NCI-H226 (cell line): ENCODE data around the gene PTGES3L.

Source experiments
- DNase-seq: peaks from one replicate; pipeline ENCODE4 v3.0.0-alpha.2; 2015

The PTGES3L gene

DNA sequence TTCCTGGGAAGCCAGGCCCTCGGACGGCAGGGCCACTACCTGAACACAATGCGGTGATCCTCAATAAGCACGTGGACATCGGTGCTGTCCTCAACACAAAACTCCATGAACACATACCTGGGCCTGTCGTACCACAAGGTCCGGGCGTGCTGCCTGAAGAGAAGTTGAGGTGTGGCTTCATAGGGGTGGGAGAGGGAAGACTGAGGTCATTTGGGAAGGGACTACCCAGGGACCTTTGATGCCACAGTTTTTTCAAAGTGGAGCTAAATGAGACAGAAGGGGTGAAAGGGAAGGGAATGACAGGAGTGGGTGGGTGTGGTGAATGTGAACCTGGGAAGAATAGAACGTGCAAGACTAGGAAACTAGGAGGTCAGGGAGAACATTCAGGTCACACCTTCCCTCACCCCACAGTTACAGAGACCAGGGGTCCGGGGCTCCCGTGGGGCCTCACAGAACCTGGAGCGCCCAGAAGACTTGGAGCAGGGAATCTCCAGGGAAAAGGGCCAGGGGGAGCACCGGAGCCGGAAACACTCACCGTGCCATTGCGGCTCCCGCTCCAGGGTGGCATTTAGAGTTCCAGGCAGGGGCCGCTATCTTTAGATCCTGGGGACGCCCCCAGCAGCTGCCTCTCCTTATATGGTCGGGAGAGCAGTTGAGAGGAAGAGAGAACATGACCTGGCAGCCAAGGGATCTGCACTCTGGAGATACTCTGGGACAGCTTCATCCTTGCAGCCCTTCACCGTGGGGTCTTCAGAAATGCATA, at the start of gene PTGES3L:
Gene PTGES3L (minus strand): TSS at position 570 of the 763 bp plus-strand sequence. CDS start 27 bp downstream, at position 543.
- DNase-seq, result no peak

DNA sequence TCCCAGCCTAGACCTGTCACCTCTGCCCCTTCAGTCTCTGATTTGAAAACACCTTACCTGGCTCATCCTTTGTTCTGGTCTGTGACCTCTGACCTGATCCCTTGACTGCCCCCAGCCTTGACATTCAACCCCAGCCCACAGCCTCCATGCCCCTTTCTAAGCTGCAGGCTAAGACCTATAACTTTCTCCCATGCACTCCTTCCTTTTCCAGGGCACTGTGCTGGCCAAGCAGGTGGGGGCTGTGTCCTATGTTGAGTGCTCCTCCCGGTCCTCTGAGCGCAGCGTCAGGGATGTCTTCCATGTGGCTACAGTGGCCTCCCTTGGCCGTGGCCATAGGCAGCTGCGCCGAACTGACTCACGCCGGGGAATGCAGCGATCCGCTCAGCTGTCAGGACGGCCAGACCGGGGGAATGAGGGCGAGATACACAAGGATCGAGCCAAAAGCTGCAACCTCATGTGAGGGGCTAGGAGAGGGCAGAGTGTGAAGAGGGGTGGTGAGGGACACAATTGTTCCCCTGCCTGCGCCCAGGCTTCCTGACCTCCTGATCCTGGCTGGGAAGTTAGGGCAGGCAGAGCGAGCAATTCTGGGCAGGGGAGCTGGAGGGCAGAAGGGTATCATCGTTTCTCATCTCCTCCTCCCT, 48.5 kb upstream of the PTGES3L start:
- DNase-seq, result no peak

DNA sequence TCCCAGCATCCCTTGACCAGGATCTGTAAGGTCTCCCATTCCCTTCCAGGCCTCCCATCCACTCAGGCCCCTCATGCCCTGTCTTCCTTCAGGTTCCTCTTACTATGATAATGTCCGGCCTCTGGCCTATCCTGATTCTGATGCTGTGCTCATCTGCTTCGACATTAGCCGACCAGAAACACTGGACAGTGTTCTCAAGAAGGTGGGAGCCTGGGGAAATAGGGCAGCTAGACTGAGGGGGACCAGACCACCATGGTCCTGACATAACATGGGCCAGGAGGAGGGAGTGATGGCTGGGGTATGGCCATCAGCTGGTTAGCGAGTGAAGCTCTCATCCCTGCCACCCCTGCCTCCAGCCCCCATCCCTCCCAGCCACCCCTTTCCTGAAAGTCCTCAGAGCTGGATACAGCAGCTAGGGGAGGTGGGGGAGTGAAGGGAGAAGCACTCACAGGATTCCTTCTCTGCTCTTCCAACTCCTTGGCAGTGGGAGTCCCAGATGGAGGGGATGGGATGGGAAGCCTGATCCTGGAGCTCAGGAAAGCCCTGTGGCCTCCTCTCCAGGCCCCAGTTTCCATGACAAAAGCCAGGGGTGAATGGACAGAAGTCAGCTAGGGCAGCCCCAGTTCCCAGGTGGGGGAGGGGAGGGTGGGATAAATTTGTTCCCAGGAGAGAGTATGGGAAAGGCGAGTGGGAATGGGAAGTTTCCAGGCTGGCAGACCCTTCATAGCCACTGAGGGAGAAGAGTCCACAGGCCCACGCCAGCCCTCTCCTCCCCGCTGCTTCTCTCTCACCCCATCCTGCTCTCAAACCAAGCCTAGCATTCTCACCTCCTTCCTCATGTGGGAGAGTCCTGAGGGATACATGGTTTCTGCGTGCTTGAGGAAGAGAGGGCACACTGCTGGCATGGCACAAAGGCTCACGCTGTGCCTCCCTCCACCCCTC, 47.5 kb upstream of the PTGES3L start:
- no peak for DNase-seq

DNA sequence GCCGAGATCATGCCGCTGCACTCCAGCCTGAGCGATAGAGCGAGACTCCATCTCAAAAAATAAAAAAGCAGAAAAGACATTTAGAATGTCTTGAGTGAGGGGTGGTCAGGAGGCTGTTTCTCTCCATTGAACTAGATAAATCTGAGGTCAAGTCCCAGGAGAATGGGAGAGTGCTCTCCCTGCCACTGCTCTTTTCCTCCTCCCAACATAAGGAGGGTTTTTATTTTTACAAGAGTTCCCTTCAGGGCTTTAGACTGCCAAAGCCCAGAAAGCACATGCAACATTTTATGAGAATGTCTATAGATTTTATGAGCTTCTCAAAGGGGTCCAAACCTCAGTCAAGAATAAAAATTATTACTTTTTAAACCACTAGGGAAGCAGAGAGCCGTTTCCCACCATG, 46.7 kb upstream of the PTGES3L start:
- DNase-seq, result no peak

DNA sequence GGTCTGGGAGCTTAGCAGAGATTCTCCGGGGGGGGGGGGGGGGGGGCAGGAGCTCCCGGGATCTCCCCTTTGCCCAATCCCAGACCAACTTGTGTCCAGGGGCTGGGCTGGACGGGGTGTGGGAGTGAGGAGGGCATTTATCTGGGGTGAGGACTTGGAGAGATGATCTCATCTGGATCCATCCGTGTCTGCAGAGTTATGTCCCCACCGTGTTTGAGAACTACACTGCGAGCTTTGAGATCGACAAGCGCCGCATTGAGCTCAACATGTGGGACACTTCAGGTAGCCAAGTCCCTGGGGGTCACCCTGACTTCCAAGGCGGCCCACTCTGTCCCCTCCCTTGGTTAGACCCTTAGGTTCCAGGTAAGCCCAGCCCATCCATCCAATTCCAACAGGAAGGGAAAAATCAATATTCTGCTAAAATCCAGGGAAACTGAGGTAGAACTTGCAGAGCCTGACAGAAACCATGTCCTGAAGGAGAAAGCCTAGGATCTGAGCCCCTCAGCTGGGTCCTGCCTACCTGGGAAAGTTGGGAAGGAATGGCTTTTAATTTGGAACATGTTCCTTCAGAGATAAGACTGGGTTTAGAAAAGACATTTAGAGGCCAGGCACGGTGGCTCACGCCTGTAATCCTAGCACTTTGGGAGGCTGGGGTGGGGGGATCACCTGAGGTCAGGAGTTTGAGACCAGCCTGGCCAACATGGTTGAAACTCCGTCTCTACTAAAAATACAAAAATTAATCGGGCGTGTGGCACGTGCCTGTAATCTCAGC, 46.1 kb upstream of the PTGES3L start:
- DNase-seq, result no peak

DNA sequence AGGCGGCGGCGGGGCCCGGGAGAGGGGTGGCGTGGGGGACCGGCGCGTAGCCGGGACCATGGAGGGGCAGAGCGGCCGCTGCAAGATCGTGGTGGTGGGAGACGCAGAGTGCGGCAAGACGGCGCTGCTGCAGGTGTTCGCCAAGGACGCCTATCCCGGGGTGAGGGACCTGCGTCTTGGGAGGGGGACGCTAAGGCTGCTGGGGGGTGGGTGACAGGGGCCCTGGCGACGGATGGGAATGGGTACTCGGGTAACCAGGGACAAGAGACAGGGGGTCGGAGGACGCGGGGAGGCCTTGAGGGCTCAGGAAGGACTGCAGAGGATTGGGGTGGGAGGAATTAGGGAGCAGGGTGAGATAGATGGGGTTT, 45.4 kb upstream of the PTGES3L start:
- DNase-seq, result no peak

DNA sequence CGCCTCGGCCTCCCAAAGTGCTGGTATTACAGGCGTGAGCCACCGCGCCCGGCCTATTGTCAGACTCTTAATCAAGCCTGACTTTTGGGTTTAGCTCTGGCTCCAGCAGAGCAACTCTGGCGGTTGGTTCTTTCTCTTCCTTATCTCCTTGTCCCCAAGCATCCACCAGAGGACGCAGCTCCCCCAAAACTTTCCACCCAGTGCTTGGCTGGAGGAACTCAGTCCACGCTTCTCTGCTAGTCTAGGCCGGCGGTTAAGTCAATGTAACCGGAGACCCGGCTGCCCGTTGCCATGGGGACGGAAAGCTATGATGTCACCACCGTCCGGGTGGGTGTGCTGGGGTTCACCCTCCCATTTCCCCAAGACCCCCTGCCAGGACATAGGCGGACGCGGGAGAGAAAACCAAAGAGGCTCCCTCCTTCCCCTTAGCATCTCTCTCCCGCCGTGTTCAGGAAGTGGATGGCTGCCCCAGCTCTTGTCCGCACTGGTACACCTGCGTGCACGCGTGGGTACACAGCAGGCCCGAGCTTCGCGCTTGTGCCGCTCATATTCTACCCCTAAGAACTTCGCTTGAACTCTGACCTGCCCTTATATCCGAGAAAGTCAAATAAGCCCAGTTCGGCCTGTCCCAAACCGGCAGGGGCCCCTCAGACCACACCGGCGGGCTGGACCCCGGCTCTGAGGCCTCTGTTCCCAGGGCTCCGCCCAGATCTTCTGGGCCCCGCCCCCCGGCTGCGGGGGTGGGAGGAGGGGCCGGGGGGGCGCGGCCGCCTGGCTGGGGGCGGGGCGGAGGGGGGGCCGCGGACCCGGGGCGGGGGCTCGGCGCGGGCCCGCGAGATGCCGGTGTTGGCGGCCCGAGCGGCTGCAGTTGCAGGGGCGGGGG, 44.8 kb upstream of the PTGES3L start, which contains the start of gene RND2:
Gene RND2 (plus strand): TSS at position 825 of the 883 bp plus-strand sequence. CDS start 117 bp downstream, outside the sequence.
- peak; percentile 84 for DNase-seq

DNA sequence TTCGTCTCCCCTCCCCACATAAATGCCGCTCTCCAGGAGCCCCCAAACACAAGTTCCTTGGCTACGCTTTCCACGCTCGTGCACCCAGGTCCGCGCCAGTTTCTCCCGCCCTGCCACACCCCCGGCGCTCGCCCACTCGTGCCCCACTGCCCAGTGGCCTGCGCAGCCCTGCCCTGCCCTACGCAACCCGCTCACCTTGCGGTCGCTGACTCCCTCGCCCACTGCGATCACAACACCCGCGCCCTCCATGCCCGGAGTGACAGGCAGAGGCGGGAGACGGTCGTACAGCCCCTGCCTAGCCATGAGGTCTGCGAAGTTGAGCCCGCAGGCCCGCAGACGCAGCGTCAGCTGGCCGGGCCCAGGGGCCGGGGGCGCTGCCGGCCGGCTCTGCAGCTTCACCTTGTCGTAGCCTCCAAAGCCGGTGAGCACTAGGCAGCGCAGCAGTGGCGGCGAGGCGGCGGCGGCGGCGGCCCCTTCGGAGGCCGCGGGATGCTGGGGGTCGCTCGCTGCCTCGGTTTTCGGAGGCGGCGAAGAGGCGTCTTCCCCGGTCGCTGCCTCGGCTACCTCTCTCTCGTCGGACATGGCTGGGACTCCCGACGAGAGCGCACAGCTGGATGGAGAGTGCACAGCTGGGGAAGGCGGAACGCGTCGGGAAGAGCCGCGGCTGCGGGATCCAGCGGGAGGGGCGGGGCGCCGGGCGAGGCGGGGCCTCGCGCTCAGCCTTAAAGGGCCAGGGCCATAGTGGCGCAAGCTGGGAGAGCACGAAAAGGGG, 42.0 kb upstream of the PTGES3L start, which contains the start of gene VAT1:
Gene VAT1 (minus strand): TSS at position 645 of the 772 bp plus-strand sequence. CDS start 63 bp downstream, at position 582.
- peak; percentile 67 for DNase-seq

DNA sequence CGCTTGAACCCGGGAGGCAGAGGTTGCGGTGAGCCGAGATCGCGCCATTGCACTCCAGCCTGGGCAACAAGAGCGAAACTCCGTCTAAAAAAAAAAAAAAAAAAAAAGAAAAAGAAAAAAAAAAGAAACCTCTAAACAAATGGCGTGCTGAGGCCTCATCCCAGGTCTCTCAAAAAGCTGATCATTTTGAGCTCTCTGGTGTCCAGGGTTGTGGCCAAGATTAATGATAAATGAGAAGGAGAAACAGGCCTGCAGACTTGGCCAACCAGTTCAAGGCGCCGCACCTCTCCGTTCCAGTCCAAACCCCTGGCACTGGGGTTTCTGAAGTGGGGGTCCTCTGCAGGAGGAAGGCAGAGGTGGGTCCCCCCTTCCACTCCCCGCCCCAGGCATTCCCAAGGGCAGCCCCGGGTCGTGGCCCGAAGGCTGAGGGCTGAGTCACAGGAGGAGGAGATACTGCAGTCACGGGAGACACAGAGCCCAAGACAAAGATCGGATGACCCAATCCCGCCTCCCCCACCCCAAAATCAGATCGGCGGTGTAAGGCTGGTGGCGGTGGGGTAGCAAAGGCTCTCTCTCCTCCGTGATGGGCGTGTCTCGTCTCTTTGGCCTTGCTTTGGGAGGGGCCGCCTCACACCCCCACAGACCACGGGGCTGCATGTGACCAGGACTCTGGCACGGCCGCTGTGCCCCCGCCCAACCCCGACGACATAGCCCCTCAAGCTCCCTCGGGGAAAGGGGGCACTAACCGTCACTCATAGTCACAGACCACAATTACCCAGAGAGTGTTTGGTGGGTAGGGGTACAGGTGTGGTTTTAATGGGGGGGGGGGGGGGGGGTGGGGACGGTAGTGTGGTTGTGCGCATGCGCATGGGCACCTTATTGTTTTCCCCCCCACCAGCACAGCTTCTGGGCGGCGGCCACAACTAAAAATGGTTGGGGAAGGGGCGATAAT, 41.2 kb upstream of the PTGES3L start:
- peak; percentile 74 for DNase-seq

DNA sequence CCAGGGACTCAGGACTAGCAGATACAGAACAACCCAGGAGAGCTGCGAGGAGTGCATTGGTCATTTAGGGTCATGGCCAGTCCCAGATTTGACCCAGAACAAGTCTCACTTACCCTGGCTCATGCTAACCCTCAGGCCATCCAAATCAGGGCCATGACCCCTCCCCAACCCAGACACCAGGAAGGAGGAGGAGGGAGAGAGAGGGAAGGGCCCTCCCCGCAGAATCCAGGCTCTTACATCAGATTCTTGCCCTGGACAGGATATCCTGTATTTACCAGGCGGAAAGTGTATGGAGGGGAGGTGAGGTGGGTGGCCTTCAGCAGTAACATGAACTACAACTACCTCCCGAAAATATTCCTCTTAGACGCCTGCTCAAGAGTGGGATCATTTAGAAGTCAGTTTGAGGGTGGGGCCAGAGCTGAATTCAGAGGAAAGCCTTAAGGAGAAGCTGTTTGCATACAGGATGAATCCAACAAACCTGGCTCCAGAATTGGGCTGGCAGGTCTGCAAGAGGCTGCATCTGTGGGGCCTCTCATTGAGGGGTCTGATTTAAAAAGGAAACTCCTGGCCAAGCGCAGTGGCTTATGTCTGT, 40.2 kb upstream of the PTGES3L start:
- peak; percentile 6 for DNase-seq

DNA sequence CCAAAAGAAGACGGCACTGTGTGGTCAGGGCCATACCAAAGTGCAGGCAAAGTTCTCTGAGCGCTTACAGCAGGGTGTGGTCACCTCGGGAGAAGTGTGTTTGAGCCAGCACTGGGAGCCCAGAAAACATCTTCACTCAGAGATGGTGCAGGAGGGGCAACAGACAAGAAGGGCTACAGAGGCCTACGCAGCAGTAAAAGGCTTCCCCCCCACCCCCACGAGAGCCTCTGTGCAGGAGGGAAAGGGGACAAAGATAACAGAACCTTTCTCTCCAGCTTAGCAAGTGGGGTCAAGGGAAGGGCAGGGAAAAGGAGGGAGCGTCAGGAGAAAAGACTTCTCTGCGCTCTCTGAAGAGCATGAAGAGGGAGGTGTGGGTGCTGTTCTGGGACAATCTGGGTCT, 39.5 kb upstream of the PTGES3L start:
- no peak for DNase-seq

DNA sequence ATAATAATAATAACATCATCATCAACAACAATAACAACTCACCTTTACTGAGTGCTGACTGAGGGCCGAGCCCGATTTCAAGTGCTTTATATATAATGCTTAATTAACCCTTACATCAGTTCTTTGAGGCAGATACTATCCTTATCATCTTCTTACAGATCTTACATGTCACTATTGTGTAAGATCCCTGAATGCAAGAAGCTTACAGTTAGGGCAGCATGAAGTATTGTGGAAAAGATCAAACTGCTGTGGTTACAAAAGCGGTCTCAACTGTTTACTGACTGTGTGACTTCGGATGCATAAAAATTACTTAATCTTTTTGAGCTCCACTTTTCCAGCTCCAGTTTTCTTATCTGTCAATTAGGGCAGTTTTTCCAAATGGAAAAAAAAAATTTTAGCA, 39.1 kb upstream of the PTGES3L start:
- no peak for DNase-seq

DNA sequence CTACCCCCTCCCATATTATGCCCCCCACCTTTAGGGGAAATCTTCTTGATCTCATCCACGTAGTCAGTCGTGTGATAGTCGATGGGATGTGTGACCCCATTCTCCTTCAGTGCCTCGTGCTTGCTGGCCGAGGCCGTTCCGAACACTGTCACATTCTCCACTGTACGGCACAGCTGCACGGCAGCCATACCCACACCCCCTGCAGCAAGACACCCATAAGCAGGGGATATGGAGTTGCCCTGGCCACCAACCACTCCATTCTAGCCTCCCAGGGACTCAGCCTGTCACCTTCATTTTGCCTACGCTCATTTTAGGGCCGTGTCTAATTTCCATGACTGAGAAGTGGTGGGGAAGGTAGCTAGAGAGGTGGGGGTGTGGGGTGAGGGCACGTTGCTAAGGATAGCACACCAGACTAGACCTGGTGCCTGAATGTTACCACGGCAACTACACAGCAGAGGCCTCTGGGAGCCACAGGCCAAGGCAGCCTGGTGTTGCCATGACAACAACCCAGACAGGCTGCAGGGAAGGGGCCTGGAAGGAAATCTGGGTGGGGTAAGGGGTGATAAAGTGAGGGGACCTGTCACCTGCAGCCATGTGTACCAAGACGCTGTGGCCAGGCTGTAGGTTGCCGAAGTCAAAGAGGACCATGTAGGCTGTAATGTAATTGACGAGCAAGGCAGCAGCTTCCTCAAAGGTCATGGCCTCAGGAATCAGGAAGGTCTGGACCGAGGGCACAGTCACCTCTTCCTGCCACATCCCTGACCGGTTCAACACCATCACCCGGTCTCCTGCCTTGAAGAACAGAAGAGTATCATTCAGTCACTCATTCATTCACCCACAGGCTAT, 38.4 kb upstream of the PTGES3L start:
- no peak for DNase-seq

DNA sequence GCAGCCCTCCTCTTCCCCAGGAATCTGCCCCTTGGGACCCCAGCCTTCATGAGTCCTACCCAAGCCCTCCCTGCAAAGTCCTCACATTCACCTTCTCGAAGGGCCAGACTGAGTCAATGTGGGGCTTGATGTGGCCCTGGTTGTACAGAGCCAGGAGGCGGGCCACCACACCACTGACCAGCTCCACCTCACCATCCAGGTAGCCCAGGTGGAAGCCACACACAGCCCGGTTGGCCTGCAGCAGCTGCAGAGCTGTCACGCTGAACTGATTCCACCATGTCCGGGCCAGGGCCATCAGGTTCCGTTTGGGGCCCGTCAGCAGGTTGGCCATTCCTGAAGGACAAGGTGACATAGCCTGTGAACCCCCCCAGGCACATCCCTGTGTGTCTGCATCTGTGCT, 36.3 kb upstream of the PTGES3L start:
- DNase-seq, result no peak

DNA sequence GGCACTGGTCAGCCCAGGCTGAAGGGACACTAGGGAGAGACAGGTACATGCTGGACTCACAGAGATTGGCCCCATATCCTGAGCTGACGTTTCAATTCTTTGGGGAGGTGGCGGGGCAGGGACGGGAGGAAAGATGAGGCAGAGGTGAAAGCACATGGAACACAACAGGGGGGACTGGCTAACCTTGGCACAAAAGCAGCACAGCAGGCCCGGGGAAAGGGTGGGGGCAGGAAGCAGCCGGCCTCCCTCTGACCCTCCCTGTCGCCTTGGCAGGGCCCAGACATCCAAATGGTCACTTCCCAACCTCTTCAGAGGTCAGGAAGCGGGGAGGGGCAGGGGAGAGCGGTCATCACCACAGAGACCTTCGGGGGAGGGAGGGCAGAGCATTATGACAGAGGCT, 35.7 kb upstream of the PTGES3L start:
- DNase-seq, result no peak

DNA sequence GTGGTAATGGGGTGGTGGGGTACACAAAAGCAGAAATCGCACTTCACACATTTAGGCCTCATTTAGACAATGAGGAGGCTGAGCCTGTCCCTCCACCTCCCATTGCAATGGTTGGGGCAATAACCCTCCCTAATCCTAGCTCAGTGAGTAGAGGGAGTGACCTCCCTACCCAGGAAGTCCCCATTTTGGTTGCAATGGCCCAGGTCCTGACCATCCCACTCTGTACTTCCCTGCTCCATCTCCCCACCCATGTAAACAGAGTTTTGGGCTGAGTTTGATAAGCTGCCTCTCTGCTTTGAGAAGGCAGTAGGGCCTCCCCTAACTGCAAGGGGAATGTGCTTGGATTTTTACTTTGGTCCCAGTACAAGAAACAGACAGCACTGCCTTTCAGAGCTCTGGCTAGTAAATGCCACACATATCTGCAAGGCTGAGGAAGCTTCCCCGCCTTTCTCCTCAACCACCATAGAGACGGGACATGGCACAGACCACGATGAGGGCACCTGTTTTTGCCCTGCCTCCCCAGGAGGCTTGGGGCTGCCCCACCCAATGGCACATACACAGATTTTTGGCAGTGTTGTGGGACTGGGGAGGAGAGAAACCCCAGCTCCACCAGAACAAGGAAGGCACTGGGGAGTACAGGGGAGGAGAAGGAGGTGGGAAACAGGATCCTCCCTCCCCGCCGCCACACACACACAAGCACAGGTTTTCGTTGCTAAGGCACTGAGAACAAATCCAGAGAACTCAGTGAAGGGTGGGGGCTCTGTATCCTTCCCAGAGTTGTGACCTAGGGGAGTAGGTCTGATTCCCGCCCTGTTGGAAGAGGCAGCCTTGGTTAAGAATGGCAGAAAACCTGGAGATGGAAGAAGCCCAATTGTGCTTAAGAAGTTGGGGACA, 35.0 kb upstream of the PTGES3L start:
- DNase-seq, result no peak
